Fibroblast of lung (primary cell): ENCODE measurements around the gene GARNL3.

Experiments used
- CTCF ChIP-seq, 2 donors: IDR thresholded peaks in 1 of 2; conservative IDR thresholded peaks in 1 of 2; 1 replicate in 1 of 2; 2 replicates in 1 of 2; pipeline ENCODE4 v1.5.1; 2011 to 2012; ENCODE audit warnings: low read length in 2 of 2, control low read depth in 1 of 2, inconsistent platforms in 1 of 2, low read depth in 1 of 2, mild to moderate bottlenecking in 1 of 2
- EZH2 ChIP-seq: IDR thresholded peaks from 2 replicates; pipeline ENCODE4 v1.5.1; 2012; ENCODE audit warnings: low read length, control low read depth, mild to moderate bottlenecking; ENCODE audit errors: missing control alignments

GRCh38 chr9:127223266-127223665 is 41.3 kb upstream of the GARNL3 start:
- TF ChIP-seq EZH2 (no peak), CTCF (conservative IDR thresholded peaks at IDR 0.05 in 1 of 2, IDR thresholded peaks at IDR 0.05 in 1 of 2; ENCODE audit: low read depth in 1 of 2, low read length in 2 of 2) (no peak)
